Liver (tissue), 3 donors: ENCODE data around the gene LIPJ.

Source experiments
- FOXA1 ChIP-seq: IDR thresholded peaks from 2 replicates; pipeline ENCODE4 v1.6.1; 2016; ENCODE audit warnings: antibody characterized with exemption
- FOXA2 ChIP-seq: IDR thresholded peaks from 2 replicates; pipeline ENCODE4 v1.6.1; 2016; ENCODE audit warnings: antibody characterized with exemption
- GABPA ChIP-seq, 2 donors: IDR thresholded peaks in 1 of 2; conservative IDR thresholded peaks in 1 of 2; 2 replicates each; pipeline ENCODE4 v1.6.1; 2016; ENCODE audit warnings: antibody characterized with exemption in 2 of 2, mild to moderate bottlenecking in 1 of 2, moderate library complexity in 1 of 2
- NR2F2 ChIP-seq: IDR thresholded peaks from 2 replicates; pipeline ENCODE4 v1.6.1; 2016; ENCODE audit warnings: antibody characterized with exemption
- RAD21 ChIP-seq, 2 donors: IDR thresholded peaks; 2 replicates each; pipeline ENCODE4 v1.6.1; 2016; ENCODE audit warnings: antibody characterized with exemption in 2 of 2, mild to moderate bottlenecking in 2 of 2
- TAF1 ChIP-seq: conservative IDR thresholded peaks from 2 replicates; pipeline ENCODE4 v1.6.1; 2016; ENCODE audit warnings: antibody characterized with exemption, mild to moderate bottlenecking
- YY1 ChIP-seq: IDR thresholded peaks from 2 replicates; pipeline ENCODE4 v1.6.1; 2016; ENCODE audit warnings: antibody characterized with exemption, mild to moderate bottlenecking
- TF ChIP-seq, protein P1 (sequence below): fragments of 150-350 bp; IDR thresholded peaks from 2 replicates; pipeline ENCODE4 v1.5.1; 2017; ENCODE audit warnings: improper control_type of control experiment, low read depth, low read length; ENCODE audit not compliant: missing input control
- TF ChIP-seq, protein P2 (sequence below): IDR thresholded peaks from 2 replicates; pipeline ENCODE4 v1.6.1; 2016; ENCODE audit warnings: antibody characterized with exemption, mild to moderate bottlenecking
- TF ChIP-seq, protein P3 (sequence below): IDR thresholded peaks from 2 replicates; pipeline ENCODE4 v1.6.1; 2016; ENCODE audit warnings: antibody characterized with exemption
- donor health status: healthy.
- donor health status: healthy.

DNA sequence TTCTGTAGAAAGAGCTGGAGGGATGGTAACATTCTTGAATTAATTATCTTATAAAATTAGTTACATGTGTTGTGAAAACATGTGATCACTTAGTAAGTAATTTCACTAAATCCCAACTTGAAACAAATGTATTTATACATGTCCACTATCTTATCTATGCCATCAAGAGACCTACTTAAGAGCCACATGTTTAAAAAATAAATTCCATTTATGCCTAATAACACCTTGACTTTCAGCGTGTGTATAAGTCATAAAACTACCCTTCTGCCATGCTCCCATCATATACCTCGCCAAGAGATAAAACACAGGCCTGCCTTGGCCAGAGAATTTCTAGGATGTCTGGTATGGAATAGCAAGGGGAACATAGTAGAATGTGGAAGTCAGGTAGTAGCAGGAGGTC is 37.3 kb downstream of the LIPJ start:
- TF ChIP-seq, protein P1, sequence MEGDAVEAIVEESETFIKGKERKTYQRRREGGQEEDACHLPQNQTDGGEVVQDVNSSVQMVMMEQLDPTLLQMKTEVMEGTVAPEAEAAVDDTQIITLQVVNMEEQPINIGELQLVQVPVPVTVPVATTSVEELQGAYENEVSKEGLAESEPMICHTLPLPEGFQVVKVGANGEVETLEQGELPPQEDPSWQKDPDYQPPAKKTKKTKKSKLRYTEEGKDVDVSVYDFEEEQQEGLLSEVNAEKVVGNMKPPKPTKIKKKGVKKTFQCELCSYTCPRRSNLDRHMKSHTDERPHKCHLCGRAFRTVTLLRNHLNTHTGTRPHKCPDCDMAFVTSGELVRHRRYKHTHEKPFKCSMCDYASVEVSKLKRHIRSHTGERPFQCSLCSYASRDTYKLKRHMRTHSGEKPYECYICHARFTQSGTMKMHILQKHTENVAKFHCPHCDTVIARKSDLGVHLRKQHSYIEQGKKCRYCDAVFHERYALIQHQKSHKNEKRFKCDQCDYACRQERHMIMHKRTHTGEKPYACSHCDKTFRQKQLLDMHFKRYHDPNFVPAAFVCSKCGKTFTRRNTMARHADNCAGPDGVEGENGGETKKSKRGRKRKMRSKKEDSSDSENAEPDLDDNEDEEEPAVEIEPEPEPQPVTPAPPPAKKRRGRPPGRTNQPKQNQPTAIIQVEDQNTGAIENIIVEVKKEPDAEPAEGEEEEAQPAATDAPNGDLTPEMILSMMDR = no peak
- TF ChIP-seq TAF1 (no peak), FOXA2 (no peak), YY1 (no peak), FOXA1 (no peak), GABPA (IDR thresholded peaks at IDR 0.05 in 1 of 2, conservative IDR thresholded peaks at IDR 0.05 in 1 of 2) (no peak), RAD21 (IDR thresholded peaks at IDR 0.05) (no peak), NR2F2 (no peak)
- TF ChIP-seq, protein P2, sequence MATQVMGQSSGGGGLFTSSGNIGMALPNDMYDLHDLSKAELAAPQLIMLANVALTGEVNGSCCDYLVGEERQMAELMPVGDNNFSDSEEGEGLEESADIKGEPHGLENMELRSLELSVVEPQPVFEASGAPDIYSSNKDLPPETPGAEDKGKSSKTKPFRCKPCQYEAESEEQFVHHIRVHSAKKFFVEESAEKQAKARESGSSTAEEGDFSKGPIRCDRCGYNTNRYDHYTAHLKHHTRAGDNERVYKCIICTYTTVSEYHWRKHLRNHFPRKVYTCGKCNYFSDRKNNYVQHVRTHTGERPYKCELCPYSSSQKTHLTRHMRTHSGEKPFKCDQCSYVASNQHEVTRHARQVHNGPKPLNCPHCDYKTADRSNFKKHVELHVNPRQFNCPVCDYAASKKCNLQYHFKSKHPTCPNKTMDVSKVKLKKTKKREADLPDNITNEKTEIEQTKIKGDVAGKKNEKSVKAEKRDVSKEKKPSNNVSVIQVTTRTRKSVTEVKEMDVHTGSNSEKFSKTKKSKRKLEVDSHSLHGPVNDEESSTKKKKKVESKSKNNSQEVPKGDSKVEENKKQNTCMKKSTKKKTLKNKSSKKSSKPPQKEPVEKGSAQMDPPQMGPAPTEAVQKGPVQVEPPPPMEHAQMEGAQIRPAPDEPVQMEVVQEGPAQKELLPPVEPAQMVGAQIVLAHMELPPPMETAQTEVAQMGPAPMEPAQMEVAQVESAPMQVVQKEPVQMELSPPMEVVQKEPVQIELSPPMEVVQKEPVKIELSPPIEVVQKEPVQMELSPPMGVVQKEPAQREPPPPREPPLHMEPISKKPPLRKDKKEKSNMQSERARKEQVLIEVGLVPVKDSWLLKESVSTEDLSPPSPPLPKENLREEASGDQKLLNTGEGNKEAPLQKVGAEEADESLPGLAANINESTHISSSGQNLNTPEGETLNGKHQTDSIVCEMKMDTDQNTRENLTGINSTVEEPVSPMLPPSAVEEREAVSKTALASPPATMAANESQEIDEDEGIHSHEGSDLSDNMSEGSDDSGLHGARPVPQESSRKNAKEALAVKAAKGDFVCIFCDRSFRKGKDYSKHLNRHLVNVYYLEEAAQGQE = no peak
- TF ChIP-seq, protein P3, sequence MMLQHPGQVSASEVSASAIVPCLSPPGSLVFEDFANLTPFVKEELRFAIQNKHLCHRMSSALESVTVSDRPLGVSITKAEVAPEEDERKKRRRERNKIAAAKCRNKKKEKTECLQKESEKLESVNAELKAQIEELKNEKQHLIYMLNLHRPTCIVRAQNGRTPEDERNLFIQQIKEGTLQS = no peak
